Adipose tissue (tissue), 3 donors: Measurements from ENCODE around the gene MICAL3. TPM values are rescaled to one million over a fixed set of nuclear protein-coding genes. Genes with fewer than 3 reads are reported as not detected.

Source experiments
- H3K27ac ChIP-seq: one replicate; pipeline ENCODE4 v1.5.1; 2013; ENCODE audit warnings: low read depth, low read length
- WGBS, 3 donors: extraction: QIAGEN DNeasy Blood & Tissue Kit; methylation state at CpG; one replicate each; pipeline ENCODE4 v1.1.7; 2013; 5-methylcytosine and 5-hydroxymethylcytosine counted together
- polyA plus RNA-seq, 3 donors: library from polyadenylated mRNA; stranded (reverse); fragments of 200-250 nt; gene quantifications; one replicate each; pipeline ENCODE4 v1.2.3, GENCODE V29; 2013
- donor health status: healthy with polysubstance abuse.
- donor health status: Bipolar disorder and iron deficiency.
- donor health status: healthy.

Gene MICAL3
- polyA plus RNA-seq, 3 donors, result 7.9 to 12.1 (median 11.7) TPM

- H3K27ac ChIP-seq, result no peak overlapping the region
- WGBS, 3 donors, result 90 to 92% (median 91%) methylated on average over 6 of the region's 6 CpGs
Measured at GRCh38 chr22:17814084-17814483, 210.3 kb downstream of the MICAL3 start.

- no peak overlapping the region for H3K27ac ChIP-seq
- 90 to 93% (median 91%) methylated on average over 4 of the region's 4 CpGs for WGBS, 3 donors
Measured at GRCh38 chr22:17811119-17811518, 213.2 kb downstream of the MICAL3 start.

- H3K27ac ChIP-seq, result no peak overlapping the region
- WGBS, 3 donors, result 88 to 92% (median 90%) methylated on average over 12 of the region's 12 CpGs
Measured at GRCh38 chr22:17810570-17811116, 213.7 kb downstream of the MICAL3 start.

GRCh38 chr22:17808693-17809403, 215.5 kb downstream of the MICAL3 start:
- WGBS, 3 donors, result 86 to 89% (median 87%) methylated on average over 21 to 25 of the region's 25 CpGs
- H3K27ac ChIP-seq, result no peak overlapping the region

- 84 to 92% (median 88%) methylated on average over 17 to 18 of the region's 18 CpGs for WGBS, 3 donors
- no peak overlapping the region for H3K27ac ChIP-seq
Measured at GRCh38 chr22:17807578-17808410, 216.6 kb downstream of the MICAL3 start.

- H3K27ac ChIP-seq, result no peak overlapping the region
- WGBS, 3 donors, result 95 to 98% (median 96%) methylated on average over 10 of the region's 10 CpGs
Measured at GRCh38 chr22:17807086-17807485, 217.3 kb downstream of the MICAL3 start.

- no peak overlapping the region for H3K27ac ChIP-seq
- 33 to 95% (median 64%) methylated on average over 2 of the region's 2 CpGs for WGBS, 3 donors
Measured at GRCh38 chr22:17806437-17806836, 217.9 kb downstream of the MICAL3 start.

- H3K27ac ChIP-seq, result no peak overlapping the region
- 91 to 94% (median 93%) methylated on average over 22 of the region's 22 CpGs for WGBS, 3 donors
Measured at GRCh38 chr22:17804331-17805080, 219.9 kb downstream of the MICAL3 start.

GRCh38 chr22:17803609-17804270, 220.6 kb downstream of the MICAL3 start:
- 92 to 95% (median 95%) methylated on average over 20 of the region's 20 CpGs for WGBS, 3 donors
- H3K27ac ChIP-seq, result no peak overlapping the region

GRCh38 chr22:17802822-17803221, 221.5 kb downstream of the MICAL3 start:
- 87 to 95% (median 88%) methylated on average over 2 of the region's 2 CpGs for WGBS, 3 donors
- H3K27ac ChIP-seq, result no peak overlapping the region

GRCh38 chr22:17802411-17802810, 221.9 kb downstream of the MICAL3 start:
- H3K27ac ChIP-seq, result no peak overlapping the region
- WGBS, 3 donors, result 89 to 95% (median 91%) methylated on average over 10 of the region's 10 CpGs

GRCh38 chr22:17797721-17798559, 226.4 kb downstream of the MICAL3 start:
- H3K27ac ChIP-seq, result no peak overlapping the region
- WGBS, 3 donors, result 77 to 93% (median 81%) methylated on average over 23 of the region's 23 CpGs

GRCh38 chr22:17796695-17797094, 227.7 kb downstream of the MICAL3 start:
- 95 to 96% (median 95%) methylated on average over 5 of the region's 5 CpGs for WGBS, 3 donors
- no peak overlapping the region for H3K27ac ChIP-seq

GRCh38 chr22:17795661-17796548, 228.5 kb downstream of the MICAL3 start:
- 91 to 93% (median 93%) methylated on average over 32 of the region's 32 CpGs for WGBS, 3 donors
- no peak overlapping the region for H3K27ac ChIP-seq

- no peak overlapping the region for H3K27ac ChIP-seq
- 89 to 92% (median 91%) methylated on average over 25 of the region's 25 CpGs for WGBS, 3 donors
Measured at GRCh38 chr22:17794726-17795542, 229.4 kb downstream of the MICAL3 start.
